Retina (tissue), 1 donor: ENCODE data around the gene PSKH1.
"Not testable (repeated sequence)": the region's sequence is repeated elsewhere in the genome, so short reads cannot be mapped to it uniquely, and the experiment has no call there.

ENCODE experiments used
- DNase-seq: peaks from one replicate; pipeline ENCODE4 v3.0.0-alpha.2; 2016

The PSKH1 gene

GRCh38 chr16:67927131-67927941, 34.3 kb downstream of the PSKH1 start:
- DNase-seq = no peak

- DNase-seq = no peak
Observed at GRCh38 chr16:67928147-67928546, 35.1 kb downstream of the PSKH1 start.

- peak; percentile 77 for DNase-seq
Observed at GRCh38 chr16:67928561-67929364, 35.7 kb downstream of the PSKH1 start.

- DNase-seq = no peak
Observed at GRCh38 chr16:67930191-67930590, 37.1 kb downstream of the PSKH1 start.

GRCh38 chr16:67930678-67931211, 37.7 kb downstream of the PSKH1 start:
- no peak for DNase-seq

- no peak for DNase-seq
Observed at GRCh38 chr16:67931712-67932461, 38.8 kb downstream of the PSKH1 start, which contains the start of gene CTRL. Gene CTRL (minus strand): TSS chr16:67931862. CDS start chr16:67931852, 10 bp downstream.

GRCh38 chr16:67932462-67932840, 39.4 kb downstream of the PSKH1 start:
- DNase-seq = no peak

- DNase-seq = no peak
Observed at GRCh38 chr16:67933805-67934204, 40.8 kb downstream of the PSKH1 start.

GRCh38 chr16:67934306-67935100, 41.4 kb downstream of the PSKH1 start:
- no peak for DNase-seq

GRCh38 chr16:67935101-67935401, 42.0 kb downstream of the PSKH1 start:
- no peak for DNase-seq

- peak; percentile 95 for DNase-seq
Observed at GRCh38 chr16:67935402-67936123, 42.5 kb downstream of the PSKH1 start.

GRCh38 chr16:67936124-67936879, 43.2 kb downstream of the PSKH1 start, which contains the start of gene PSMB10:
Gene PSMB10 (minus strand): TSS chr16:67936850. CDS start chr16:67936749, 101 bp downstream.
- DNase-seq = peak; percentile 57

GRCh38 chr16:67936880-67937605, 44.0 kb downstream of the PSKH1 start:
- no peak for DNase-seq

- not testable (repeated sequence) for DNase-seq
Observed at GRCh38 chr16:67937713-67938112, 44.7 kb downstream of the PSKH1 start.

GRCh38 chr16:67939507-67940445, 46.7 kb downstream of the PSKH1 start:
- no peak for DNase-seq

- DNase-seq = no peak
Observed at GRCh38 chr16:67940446-67941089, 47.5 kb downstream of the PSKH1 start.

GRCh38 chr16:67941469-67942199, 48.6 kb downstream of the PSKH1 start:
- DNase-seq = no peak

GRCh38 chr16:67942200-67942509, 49.1 kb downstream of the PSKH1 start:
- DNase-seq = peak; percentile 60
